ENCODE data around the gene LRRC53. TPM values are rescaled to one million over a fixed set of nuclear protein-coding genes. Genes with fewer than 3 reads are reported as not detected.

The LRRC53 gene
- total and polyA plus RNA-seq, 4 donors, result not detected

DNA sequence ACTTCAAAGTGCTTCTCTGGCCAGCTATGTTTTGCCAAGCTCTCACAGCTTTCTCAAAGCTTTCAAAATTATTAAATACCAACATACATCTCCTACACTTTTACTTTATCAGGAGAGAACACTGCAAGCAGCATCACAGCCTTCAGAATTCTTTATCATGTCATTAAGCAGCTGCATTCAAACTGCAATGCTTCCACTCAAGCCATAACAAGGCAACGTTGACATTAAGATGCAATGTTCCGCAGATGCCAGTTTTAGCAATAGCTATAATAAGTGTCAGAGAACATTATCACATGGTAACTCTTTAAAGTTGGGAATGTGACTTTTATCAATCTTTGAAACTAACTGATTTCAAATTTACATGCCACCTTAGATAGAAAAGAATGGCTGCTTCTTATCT is 91.9 kb downstream of the LRRC53 start:
- 39% methylated on average over 2 of the region's 2 CpGs for WGBS, 2 donors
- ATAC-seq (ENCODE audit: low FRiP score), result no peak
- no peaks in the 10 kb centered on the region for H3K4me1 ChIP-seq (ENCODE audit: control insufficient read depth in 1 of 2, insufficient read depth in 2 of 2, low read length in 2 of 2)
- H3K27ac ChIP-seq (ENCODE audit: low read depth in 1 of 2, low read length in 2 of 2), result no peak overlapping the region
- intact Hi-C loops (cut with DNase I), result no loop called here
- H3K36me3 ChIP-seq (ENCODE audit: control insufficient read depth in 1 of 2, insufficient read depth in 2 of 2, low read length in 1 of 2), result no peaks in the 10 kb centered on the region
- no peak overlapping the region for H3K4me3 ChIP-seq (ENCODE audit: low read length in 2 of 2)
- H3K9me3 ChIP-seq (ENCODE audit: control insufficient read depth, low read length), result peaks cover 2% of the 10 kb centered on the region
- H3K27me3 ChIP-seq (ENCODE audit: control insufficient read depth in 1 of 2, insufficient read depth in 2 of 2, low read length in 1 of 2), result no peaks in the 10 kb centered on the region
- no peak for DNase-seq

Other genes with a start within 250 kb of the LRRC53 start
- gene ERICH3, start 161.2 kb upstream of the LRRC53 start, total RNA-seq, result under 1 TPM in 1 of 2 donors, not detected in 1; 0.42 TPM
- gene ERICH3, start 161.2 kb upstream of the LRRC53 start, polyA plus RNA-seq, result under 1 TPM in 1 of 2 donors, not detected in 1; under 0.01 TPM
- 10 to 100 TPM; 24.2 to 28.7 TPM for gene CRYZ, start 220.4 kb upstream of the LRRC53 start, total RNA-seq
- 10 to 100 TPM; 23.8 to 36.5 TPM for gene CRYZ, start 220.4 kb upstream of the LRRC53 start, polyA plus RNA-seq
- 10 to 100 TPM; 16.3 to 21.1 TPM for gene TYW3, start 220.5 kb upstream of the LRRC53 start, total RNA-seq
- 10 to 100 TPM; 16.6 to 26.4 TPM for gene TYW3, start 220.5 kb upstream of the LRRC53 start, polyA plus RNA-seq